Peyer's patch (tissue), 4 donors: ENCODE results near the gene LPAR1.

Experiments
- POLR2A ChIP-seq, 2 donors: fragments of 450-650 bp; IDR thresholded peaks; one replicate each; pipeline ENCODE4 v1.5.1; 2017; ENCODE audit warnings: antibody characterized with exemption in 2 of 2, mild to moderate bottlenecking in 2 of 2, moderate library complexity in 2 of 2
- TF ChIP-seq, protein P1 (sequence below), 6 experiments: fragments of 450-650 bp in 4 of 6; fragments of 200-600 bp in 2 of 6; sonication (generic) in 1 of 6; IDR thresholded peaks; one replicate each; pipeline ENCODE4 v1.5.1; 2017 to 2019; ENCODE audit warnings: antibody characterized with exemption in 6 of 6, mild to moderate bottlenecking in 3 of 6, moderate library complexity in 1 of 6

DNA sequence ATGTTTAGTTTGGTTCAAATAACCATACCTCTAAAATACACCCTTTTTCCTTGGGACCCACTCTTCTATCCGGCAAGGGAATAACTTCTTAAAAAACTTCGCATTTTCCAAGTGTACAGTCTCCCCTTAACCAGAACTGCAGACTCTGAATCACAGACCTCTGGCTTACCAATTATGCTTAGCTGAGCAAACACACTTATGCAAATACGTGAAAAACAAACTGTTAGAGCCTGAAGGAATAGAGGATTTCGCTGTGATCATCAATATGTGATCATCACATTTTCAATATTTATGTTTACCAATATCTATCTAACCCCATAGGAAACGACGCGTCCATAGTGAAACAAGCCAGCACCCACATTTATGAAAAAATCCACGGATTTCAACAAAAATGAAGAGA lies 1.3 kb downstream of the LPAR1 start:
- no peak for TF ChIP-seq POLR2A (IDR thresholded peaks at IDR 0.05)
- TF ChIP-seq, protein P1, sequence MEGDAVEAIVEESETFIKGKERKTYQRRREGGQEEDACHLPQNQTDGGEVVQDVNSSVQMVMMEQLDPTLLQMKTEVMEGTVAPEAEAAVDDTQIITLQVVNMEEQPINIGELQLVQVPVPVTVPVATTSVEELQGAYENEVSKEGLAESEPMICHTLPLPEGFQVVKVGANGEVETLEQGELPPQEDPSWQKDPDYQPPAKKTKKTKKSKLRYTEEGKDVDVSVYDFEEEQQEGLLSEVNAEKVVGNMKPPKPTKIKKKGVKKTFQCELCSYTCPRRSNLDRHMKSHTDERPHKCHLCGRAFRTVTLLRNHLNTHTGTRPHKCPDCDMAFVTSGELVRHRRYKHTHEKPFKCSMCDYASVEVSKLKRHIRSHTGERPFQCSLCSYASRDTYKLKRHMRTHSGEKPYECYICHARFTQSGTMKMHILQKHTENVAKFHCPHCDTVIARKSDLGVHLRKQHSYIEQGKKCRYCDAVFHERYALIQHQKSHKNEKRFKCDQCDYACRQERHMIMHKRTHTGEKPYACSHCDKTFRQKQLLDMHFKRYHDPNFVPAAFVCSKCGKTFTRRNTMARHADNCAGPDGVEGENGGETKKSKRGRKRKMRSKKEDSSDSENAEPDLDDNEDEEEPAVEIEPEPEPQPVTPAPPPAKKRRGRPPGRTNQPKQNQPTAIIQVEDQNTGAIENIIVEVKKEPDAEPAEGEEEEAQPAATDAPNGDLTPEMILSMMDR (IDR thresholded peaks at IDR 0.05): no peak
